ENCODE results near the gene AMOTL1.

The AMOTL1 gene

GRCh38 chr11:94794287-94795168 is 26.4 kb downstream of the AMOTL1 start:
- no peaks in the 10 kb centered on the region for H3K36me3 ChIP-seq (ENCODE audit: control insufficient read depth, low read length)
- H3K9me2 ChIP-seq (replicated peaks; ENCODE audit: control insufficient read depth, low read length) = no peaks in the 10 kb centered on the region
- H3K79me2 ChIP-seq (ENCODE audit: control insufficient read depth, low read length) = no peaks in the 10 kb centered on the region
- no peak overlapping the region for H3K4me3 ChIP-seq (ENCODE audit: low read length)
- no peaks in the 10 kb centered on the region for H3K9me3 ChIP-seq (ENCODE audit: control insufficient read depth, insufficient read depth, low read length)
- no peaks in the 10 kb centered on the region for H3F3A ChIP-seq (ENCODE audit: control insufficient read depth, insufficient read depth)
- H3K4me1 ChIP-seq (ENCODE audit: control insufficient read depth, low read length) = no peaks in the 10 kb centered on the region
- no peaks in the 10 kb centered on the region for H4K20me1 ChIP-seq (ENCODE audit: control insufficient read depth, insufficient read depth, low read depth, low read length)
- H3K27ac ChIP-seq (ENCODE audit: low read depth, low read length) = no peak overlapping the region
- H3K27me3 ChIP-seq (ENCODE audit: control insufficient read depth, low read length) = peaks cover 5% of the 10 kb centered on the region; the same call in 1 of the 2 replicates
- TF ChIP-seq CTCF (IDR thresholded peaks at IDR 0.05; ENCODE audit: low read depth, low read length, poor library complexity, severe bottlenecking) (no peak), EZH2phosphoT487 (IDR thresholded peaks at IDR 0.05; ENCODE audit: borderline replicate concordance, low read length) (no peak)
- H3K4me2 ChIP-seq (ENCODE audit: low read length) = no peak overlapping the region

- Histone ChIP-seq H3F3A (ENCODE audit: control insufficient read depth, insufficient read depth) (no peaks in the 10 kb centered on the region), H3K4me3 (ENCODE audit: low read length) (no peak overlapping the region), H4K20me1 (ENCODE audit: control insufficient read depth, insufficient read depth, low read depth, low read length) (no peaks in the 10 kb centered on the region), H3K27ac (ENCODE audit: low read depth, low read length) (no peak overlapping the region), H3K4me1 (ENCODE audit: control insufficient read depth, low read length) (no peaks in the 10 kb centered on the region), H3K9me3 (ENCODE audit: control insufficient read depth, insufficient read depth, low read length) (no peaks in the 10 kb centered on the region), H3K9me2 (replicated peaks; ENCODE audit: control insufficient read depth, low read length) (no peaks in the 10 kb centered on the region), H3K4me2 (ENCODE audit: low read length) (no peak overlapping the region), H3K79me2 (ENCODE audit: control insufficient read depth, low read length) (no peaks in the 10 kb centered on the region), H3K36me3 (ENCODE audit: control insufficient read depth, low read length) (no peaks in the 10 kb centered on the region), H3K27me3 (ENCODE audit: control insufficient read depth, low read length) (peaks cover 5% of the 10 kb centered on the region; the same call in 1 of the 2 replicates)
- TF ChIP-seq EZH2phosphoT487 (IDR thresholded peaks at IDR 0.05; ENCODE audit: borderline replicate concordance, low read length) = no peak
- TF ChIP-seq CTCF (IDR thresholded peaks at IDR 0.05; ENCODE audit: low read depth, low read length, poor library complexity, severe bottlenecking) = no peak
These were observed 27.5 kb downstream of the AMOTL1 start for GRCh38 chr11:94795476-94796189.

GRCh38 chr11:94796190-94796580 is 28.0 kb downstream of the AMOTL1 start:
- Histone ChIP-seq H3K4me3 (ENCODE audit: low read length) (no peak overlapping the region), H3K4me1 (ENCODE audit: control insufficient read depth, low read length) (no peaks in the 10 kb centered on the region), H3K4me2 (ENCODE audit: low read length) (no peak overlapping the region), H3K9me3 (ENCODE audit: control insufficient read depth, insufficient read depth, low read length) (no peaks in the 10 kb centered on the region), H3K27ac (ENCODE audit: low read depth, low read length) (no peak overlapping the region), H3K36me3 (ENCODE audit: control insufficient read depth, low read length) (no peaks in the 10 kb centered on the region), H4K20me1 (ENCODE audit: control insufficient read depth, insufficient read depth, low read depth, low read length) (no peaks in the 10 kb centered on the region), H3K9me2 (replicated peaks; ENCODE audit: control insufficient read depth, low read length) (no peaks in the 10 kb centered on the region), H3K79me2 (ENCODE audit: control insufficient read depth, low read length) (no peaks in the 10 kb centered on the region), H3K27me3 (ENCODE audit: control insufficient read depth, low read length) (peaks cover 5% of the 10 kb centered on the region; the same call in 1 of the 2 replicates), H3F3A (ENCODE audit: control insufficient read depth, insufficient read depth) (no peaks in the 10 kb centered on the region)
- TF ChIP-seq EZH2phosphoT487 (IDR thresholded peaks at IDR 0.05; ENCODE audit: borderline replicate concordance, low read length) = no peak
- no peak for TF ChIP-seq CTCF (IDR thresholded peaks at IDR 0.05; ENCODE audit: low read depth, low read length, poor library complexity, severe bottlenecking)

All from DOHH2 (cell line).